Activated naive CD8-positive, alpha-beta T cell treated with anti-CD3 and anti-CD28 coated beads, Interleukin-2, amount 50 U/mL, for 16 hours (primary cell): ENCODE data around the gene PTOV1.

ENCODE experiments used
- DNase-seq: peaks from one replicate; pipeline ENCODE4 v3.0.0-alpha.2; 2020; ENCODE audit warnings: low read depth, low spot score

The PTOV1 gene

GRCh38 chr19:49873834-49874233 is 22.9 kb downstream of the PTOV1 start:
- DNase-seq: no peak

GRCh38 chr19:49874503-49875157 is 23.7 kb downstream of the PTOV1 start:
- DNase-seq: no peak

- no peak for DNase-seq
These were observed 24.2 kb downstream of the PTOV1 start for GRCh38 chr19:49875177-49875576.

GRCh38 chr19:49875857-49876421 is 25.0 kb downstream of the PTOV1 start:
- no peak for DNase-seq

GRCh38 chr19:49876422-49877019 is 25.6 kb downstream of the PTOV1 start:
- peak; percentile 94 for DNase-seq

- peak; percentile 91 for DNase-seq
These were observed 26.3 kb downstream of the PTOV1 start, which contains the start of the genes AKT1S1 and TBC1D17 for GRCh38 chr19:49877020-49877878. AKT1S1 (minus strand) TSS chr19:49877355; CDS start chr19:49873295, 4,060 bp downstream. TBC1D17 (plus strand) TSS chr19:49877702; CDS start chr19:49877724, 22 bp downstream.

- DNase-seq: peak; percentile 97
These were observed 27.2 kb downstream of the PTOV1 start for GRCh38 chr19:49877879-49878743.

- no peak for DNase-seq
These were observed 27.7 kb downstream of the PTOV1 start for GRCh38 chr19:49878744-49879070.

GRCh38 chr19:49879243-49879963 is 28.4 kb downstream of the PTOV1 start:
- no peak for DNase-seq

GRCh38 chr19:49880162-49880869 is 29.4 kb downstream of the PTOV1 start:
- DNase-seq: no peak

- DNase-seq: no peak
These were observed 30.2 kb downstream of the PTOV1 start for GRCh38 chr19:49881186-49881585.

- DNase-seq: no peak
These were observed 30.9 kb downstream of the PTOV1 start for GRCh38 chr19:49881672-49882394.

- no peak for DNase-seq
These were observed 31.7 kb downstream of the PTOV1 start for GRCh38 chr19:49882643-49883042.

- DNase-seq: no peak
These were observed 32.1 kb downstream of the PTOV1 start for GRCh38 chr19:49883094-49883493.

- DNase-seq: no peak
These were observed 33.1 kb downstream of the PTOV1 start for GRCh38 chr19:49884109-49884508.

GRCh38 chr19:49884760-49885159 is 33.8 kb downstream of the PTOV1 start:
- no peak for DNase-seq

- DNase-seq: no peak
These were observed 36.2 kb downstream of the PTOV1 start for GRCh38 chr19:49887037-49887664.

- no peak for DNase-seq
These were observed 36.9 kb downstream of the PTOV1 start for GRCh38 chr19:49887665-49888509.
